ENCODE results near the gene SMPD4.
"Not testable (repeated sequence)": the region's sequence is repeated elsewhere in the genome, so short reads cannot be mapped to it uniquely, and the experiment has no call there.

The SMPD4 gene

GRCh38 chr2:130139331-130140280 is 41.8 kb downstream of the SMPD4 start:
- not testable (repeated sequence) for DNase-seq (ENCODE audit: low read depth in 2 of 2)

GRCh38 chr2:130138841-130139251 is 42.6 kb downstream of the SMPD4 start:
- DNase-seq (ENCODE audit: low read depth in 2 of 2): not testable (repeated sequence)

GRCh38 chr2:130138326-130138725 is 43.1 kb downstream of the SMPD4 start:
- not testable (repeated sequence) for DNase-seq (ENCODE audit: low read depth in 2 of 2)

- not testable (repeated sequence) for DNase-seq (ENCODE audit: low read depth in 2 of 2)
Measured at GRCh38 chr2:130137118-130137517, 44.3 kb downstream of the SMPD4 start.

- DNase-seq (ENCODE audit: low read depth in 2 of 2): not testable (repeated sequence)
Measured at GRCh38 chr2:130136546-130136945, 44.9 kb downstream of the SMPD4 start.

- DNase-seq (ENCODE audit: low read depth in 2 of 2): no peak
Measured at GRCh38 chr2:130135692-130136541, 45.5 kb downstream of the SMPD4 start.

GRCh38 chr2:130129120-130129829 is 52.1 kb downstream of the SMPD4 start, which contains the start of gene POTEF:
TSS of gene POTEF (minus strand) at chr2:130129222. CDS start at chr2:130120515, 8,707 bp downstream.
- DNase-seq (ENCODE audit: low read depth in 2 of 2): not testable (repeated sequence)

GRCh38 chr2:130128464-130128863 is 52.9 kb downstream of the SMPD4 start:
- DNase-seq (ENCODE audit: low read depth in 2 of 2): not testable (repeated sequence)

GRCh38 chr2:130127726-130128125 is 53.7 kb downstream of the SMPD4 start:
- DNase-seq (ENCODE audit: low read depth in 2 of 2): not testable (repeated sequence)

- not testable (repeated sequence) for DNase-seq (ENCODE audit: low read depth in 2 of 2)
Measured at GRCh38 chr2:130120924-130121323, 60.5 kb downstream of the SMPD4 start.

GRCh38 chr2:130102597-130103363 is 78.6 kb downstream of the SMPD4 start:
- DNase-seq (ENCODE audit: low read depth in 2 of 2): not testable (repeated sequence)
